Activated T-cell treated with anti-CD3 and anti-CD28 coated beads, Interleukin-2, amount 50 U/mL, for 1 hour (primary cell): ENCODE measurements around the gene SMIM20.
"Not testable (repeated sequence)": the region's sequence is repeated elsewhere in the genome, so short reads cannot be mapped to it uniquely, and the experiment has no call there.

ENCODE experiments used
- DNase-seq: peaks from one replicate; pipeline ENCODE4 v3.0.0-alpha.2; 2020

Gene SMIM20

DNA sequence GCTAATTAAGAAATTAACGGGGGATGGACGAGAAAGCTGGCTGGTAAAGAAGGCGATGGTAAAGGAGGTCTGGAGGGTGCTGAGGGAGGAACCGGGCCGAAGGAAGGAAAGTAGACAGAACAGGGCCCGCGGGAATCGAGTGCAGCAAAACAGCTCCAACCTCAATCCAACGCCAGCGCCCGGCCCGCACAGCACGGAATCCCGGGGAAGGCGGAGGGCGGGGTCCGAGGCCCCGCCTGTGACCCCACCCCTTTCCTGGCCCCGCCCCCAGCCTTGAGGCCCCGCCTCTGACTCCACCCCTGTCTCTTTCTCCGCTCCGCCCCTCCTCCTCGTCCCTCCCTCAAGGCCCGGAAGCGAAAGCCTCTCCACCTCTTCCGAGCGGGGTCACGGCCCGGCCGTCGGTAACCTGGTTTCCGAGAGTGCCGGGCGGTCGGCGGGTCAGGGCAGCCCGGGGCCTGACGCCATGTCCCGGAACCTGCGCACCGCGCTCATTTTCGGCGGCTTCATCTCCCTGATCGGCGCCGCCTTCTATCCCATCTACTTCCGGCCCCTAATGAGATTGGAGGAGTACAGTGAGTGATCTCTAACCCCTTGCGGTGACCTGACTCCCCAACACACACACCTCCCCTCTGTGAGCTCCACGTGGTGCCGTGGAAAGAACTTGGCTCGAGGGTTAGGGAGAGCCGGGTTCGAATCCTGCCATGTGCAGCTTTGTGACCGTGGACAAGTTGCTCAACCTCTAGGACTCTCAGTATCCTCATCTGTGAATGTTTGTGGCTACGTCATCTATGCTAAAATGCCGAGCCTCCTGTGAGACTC is at the start of gene SMIM20:
SMIM20 (plus strand) TSS at position 370 of the 819 bp plus-strand sequence; CDS start at position 464, 94 bp downstream.
- DNase-seq, result peak; percentile 91

DNA sequence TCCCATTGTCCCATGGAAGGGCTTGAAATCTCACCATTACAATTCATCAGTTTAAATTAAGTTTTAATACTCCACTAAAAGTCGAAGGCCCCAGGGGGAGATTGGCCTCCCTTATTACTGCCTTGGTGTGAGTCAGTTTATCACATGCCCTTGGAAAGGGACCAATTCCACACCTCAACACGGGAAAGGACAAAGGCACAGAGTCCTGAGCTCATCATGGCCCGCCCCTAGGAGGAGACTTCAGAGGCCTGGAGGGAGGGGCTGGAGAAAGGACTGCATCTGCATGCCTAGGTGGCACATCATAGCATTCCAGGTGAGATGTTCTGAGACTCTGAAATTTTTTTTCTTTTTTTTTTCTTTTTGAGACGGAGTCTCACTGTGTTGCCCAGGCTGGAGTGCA is 48.4 kb upstream of the SMIM20 start:
- no peak for DNase-seq

DNA sequence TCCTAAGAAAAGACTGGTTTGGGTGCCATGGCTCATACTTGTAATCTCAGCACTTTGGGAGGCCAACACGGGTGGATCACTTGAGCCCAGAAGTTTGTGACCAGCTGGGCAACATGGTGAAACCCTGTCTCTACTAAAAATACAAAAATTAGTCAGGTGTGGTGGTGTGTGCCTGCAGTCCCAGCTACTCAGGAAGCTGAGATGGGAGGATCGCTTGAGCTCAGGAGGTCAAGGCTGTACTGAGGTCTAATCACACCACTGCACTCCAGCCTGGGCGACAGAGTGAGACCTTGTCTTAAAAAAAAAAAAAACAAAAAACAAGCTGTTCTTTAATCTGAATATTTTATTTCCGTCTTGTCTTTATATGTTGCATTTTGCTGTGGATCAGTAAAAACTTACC is 47.6 kb upstream of the SMIM20 start:
- DNase-seq, result not testable (repeated sequence)

DNA sequence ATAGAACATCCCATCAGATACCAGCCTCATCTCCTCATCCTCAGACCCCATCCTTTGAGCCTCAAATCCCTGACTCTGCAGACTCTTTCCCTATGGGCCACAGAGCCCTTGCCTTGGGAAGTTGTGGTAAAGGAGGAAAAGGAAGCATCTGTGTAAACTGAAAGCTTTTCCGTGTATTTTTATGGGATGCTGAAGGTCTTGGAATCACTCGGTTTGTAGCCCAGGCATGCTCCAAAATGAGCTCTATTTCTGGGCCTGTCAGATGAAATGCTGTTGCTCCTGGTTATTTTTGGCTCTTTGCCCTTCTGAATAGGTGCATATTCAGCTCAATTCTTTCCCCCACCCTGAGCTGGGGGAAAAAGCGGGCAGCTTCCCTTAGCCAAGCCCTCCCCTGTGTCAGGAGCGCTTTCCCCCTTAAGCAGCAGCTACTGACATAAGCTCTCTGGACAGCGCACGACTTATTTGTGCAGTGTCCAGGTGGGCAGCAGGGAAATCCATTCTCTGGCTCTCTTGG is 46.2 kb upstream of the SMIM20 start:
- DNase-seq, result no peak

DNA sequence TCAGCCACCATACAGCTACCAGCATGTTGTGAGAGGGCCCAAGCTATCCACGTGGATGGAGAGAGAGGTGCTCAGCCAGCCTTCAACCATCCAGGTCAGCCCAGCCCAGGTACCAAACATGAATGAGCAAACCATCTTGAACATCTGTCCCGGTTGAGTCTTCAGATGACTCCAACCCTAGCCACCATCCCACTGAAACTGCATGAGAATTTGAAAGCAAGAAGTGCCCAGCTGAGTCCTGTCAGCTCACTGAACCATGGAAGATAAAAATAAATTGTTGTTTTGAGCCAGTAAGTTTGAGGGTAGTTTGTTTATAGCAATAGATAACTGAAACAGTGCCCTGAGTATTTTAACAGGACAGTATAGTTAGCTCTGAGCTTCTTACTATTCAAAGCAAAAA is 43.9 kb upstream of the SMIM20 start:
- no peak for DNase-seq

DNA sequence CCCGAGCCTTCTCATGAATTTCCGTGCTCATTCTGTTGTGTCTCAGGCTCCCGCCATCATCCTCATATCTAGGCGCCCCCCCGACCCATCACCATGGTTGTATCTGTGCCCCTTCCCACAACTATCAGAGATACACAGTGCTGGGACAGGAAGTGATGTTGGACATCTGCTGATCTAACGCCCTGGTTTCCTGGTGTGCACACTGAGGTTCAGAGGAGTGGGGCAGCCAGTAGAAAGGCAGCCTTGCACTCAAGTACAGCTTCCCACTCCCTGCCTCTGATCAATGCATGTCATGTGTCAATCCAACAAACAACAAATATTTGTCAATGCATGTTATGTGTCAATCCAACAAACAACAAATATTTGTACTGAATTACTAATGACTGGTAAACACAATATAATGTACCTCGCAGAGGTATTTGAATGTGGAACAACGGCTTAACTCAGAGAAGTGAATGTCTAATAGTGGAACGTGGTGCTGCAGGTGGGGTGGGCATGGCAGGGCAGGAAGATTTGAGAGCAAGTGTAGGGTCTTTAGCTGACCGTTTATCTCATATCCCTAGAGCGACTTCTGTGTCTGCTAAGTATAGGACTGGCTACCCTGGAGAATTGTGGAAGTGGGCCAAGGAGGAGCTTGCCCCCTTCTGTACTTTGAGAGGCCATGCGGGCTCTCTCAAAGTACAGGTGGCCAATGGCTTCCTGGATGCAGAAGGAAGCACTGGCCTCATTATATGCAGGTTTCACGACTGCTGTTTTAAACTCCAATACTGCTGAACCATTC is 41.0 kb upstream of the SMIM20 start:
- no peak for DNase-seq

DNA sequence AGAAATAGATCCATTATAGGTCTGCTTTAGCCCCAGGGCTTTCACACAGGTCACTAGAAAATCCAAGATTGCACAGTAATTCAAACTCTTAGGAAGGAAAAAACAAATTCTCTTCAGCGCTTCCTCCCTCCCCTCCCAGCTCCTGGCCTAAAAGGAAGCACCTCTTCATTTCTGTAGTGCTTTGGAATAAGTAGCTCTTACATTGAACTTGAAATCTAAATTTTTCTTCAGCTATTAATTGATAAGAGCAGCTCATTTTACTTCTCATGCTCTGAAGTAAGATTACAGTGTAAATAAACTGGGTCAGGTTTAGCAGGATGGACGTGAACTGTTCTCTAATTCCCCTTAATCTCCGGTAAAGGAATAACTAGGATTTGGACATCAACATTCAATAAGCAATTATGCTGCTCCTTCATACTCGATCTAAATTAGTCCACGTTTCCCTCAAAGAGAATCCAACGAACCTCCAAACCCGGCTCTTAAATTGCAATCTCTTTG is 40.3 kb upstream of the SMIM20 start:
- no peak for DNase-seq

DNA sequence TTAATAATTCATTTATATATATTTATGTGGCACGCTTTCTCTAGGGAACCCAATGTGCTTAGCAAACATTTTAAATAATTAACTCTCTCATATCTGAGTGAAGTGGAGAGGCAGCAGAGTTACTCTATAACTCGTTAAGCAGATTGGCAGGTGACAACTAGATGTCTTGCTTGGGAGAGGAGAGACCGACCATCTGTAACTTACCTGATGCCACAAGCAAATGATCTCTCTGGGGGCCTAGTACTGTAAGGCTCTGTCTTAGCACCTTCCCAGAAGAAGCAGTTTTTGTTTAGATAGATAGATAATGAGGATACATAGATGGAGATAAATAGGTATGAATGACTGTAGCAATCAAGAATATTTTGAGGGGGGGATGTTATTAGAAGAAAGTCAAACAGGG is 39.4 kb upstream of the SMIM20 start:
- no peak for DNase-seq

DNA sequence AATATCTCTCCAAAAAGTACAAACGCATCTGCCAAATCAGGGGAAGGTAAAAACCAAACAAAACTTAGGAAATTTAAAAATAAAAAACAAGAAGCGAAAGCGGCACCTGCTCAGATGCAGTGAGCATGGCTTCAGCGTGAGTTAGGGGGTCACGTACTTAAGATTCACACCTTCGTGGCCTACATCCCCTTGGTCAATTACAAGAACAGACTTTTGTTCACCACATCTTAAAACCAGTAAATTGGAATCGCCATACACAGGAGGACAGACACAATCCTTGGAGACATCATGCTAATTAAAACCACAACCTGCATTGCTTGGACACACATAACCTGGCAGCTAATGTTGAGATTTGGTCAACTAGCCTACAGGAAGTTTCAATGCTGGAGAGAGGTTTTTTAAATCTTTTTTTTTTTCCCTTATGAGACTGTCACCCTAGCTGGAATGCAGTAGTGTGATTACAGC is 38.7 kb upstream of the SMIM20 start:
- DNase-seq, result no peak

DNA sequence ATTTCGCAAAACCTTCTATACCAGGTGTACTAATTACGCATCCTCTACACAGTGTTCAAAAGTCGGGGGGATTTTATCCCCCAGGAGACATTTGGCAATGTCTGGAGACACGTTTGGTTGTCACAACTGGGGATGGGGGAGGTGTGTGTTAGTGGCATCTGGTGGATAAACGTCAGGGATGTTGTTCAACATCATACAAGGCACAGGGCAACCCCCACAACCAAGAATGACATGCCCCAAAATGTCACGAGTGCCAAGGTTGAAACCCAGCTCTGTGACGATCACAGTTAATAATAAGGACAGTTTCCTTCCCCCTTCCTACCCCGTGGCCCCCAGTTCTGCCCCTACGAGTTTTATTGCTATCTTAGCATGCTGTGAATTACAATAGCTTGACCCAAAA is 35.3 kb upstream of the SMIM20 start:
- no peak for DNase-seq

DNA sequence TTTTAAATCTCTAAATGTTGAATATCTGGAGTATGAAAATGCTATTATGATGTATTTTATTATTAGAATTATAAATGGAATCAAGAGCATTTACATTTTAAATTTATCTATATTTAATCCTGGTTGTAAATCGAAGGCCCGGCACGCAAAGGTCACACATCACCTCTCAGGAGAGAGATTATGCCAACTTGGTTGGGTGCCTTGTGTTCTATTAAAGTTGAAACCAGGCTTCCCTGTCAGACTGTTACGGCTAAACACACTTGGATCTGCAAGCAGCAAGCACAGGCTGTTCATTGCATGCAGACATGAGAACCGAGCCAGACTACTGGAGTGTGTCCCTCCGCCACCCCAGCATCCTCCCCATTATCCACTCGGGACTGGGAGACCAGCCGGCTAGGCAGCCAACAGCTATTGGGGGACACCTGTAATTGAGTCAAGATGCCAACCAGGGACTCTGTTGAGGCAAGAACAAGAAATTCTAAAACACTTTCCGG is 34.9 kb upstream of the SMIM20 start:
- no peak for DNase-seq

DNA sequence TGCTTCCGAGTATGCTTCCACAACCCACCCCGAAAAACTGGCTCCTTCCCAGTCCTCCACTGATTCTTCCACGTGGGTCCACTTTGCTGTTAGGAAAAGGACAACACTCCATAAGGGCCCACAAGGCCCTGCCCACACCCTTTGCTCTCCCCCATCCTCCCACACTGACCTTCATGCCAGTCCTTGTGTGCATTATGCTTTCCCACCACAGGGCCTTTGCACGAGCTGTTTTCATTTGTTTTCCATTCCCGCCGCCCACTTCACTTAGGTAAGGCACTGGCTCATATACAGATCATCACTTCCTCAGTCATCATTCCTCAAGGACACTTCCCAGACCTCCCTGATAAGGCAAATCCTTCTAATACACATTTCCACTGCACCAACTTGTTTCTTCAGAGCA is 34.4 kb upstream of the SMIM20 start:
- DNase-seq, result no peak

DNA sequence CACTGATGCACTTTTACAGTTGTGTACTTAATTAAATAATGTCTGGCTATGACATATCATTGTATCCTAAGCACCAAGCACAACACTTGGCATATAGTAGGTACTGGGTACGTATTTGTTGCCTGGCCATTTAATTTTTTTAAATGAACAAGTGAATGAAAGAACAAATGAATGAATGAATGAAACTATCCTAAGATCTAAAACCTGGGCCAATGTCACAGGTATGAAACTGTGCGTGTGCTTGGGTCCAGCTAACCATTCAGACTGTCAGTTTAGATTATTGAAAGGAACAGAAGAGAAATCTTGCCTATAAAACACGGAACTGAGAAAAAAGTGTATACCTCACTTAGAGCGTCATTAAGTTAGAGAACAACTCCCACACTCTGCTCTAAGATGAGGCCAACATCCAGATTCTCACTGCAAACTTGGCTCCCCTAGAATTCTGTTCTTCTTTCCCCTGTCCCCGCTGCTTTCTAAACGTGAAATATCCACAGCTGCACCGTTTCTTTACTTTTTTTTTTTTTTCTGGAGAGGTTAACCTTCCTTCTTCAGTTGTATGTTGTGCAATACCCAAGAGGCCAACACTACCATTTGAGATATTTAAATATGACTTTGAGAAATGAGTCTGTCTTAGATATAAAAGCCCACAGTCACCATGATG is 33.9 kb upstream of the SMIM20 start:
- DNase-seq, result no peak

DNA sequence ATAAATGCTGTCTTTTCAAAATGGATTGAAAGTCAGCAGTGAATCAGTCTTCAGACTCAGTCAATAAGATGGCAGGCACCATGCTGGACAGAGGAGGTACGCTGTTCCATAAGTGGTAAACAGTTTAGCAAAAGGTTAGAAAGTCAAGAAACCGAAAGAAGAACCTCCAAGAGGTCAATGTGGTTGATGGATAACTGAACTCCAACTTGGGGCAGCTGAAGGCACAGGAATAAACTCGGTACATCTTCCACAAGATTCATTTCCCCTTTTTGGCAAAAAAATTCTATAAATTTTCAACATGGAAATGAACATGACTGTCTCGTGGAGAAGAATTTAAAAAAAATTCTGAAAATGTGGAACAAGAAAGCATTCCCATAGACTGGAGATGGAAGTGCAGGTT is 32.8 kb upstream of the SMIM20 start:
- DNase-seq, result no peak

DNA sequence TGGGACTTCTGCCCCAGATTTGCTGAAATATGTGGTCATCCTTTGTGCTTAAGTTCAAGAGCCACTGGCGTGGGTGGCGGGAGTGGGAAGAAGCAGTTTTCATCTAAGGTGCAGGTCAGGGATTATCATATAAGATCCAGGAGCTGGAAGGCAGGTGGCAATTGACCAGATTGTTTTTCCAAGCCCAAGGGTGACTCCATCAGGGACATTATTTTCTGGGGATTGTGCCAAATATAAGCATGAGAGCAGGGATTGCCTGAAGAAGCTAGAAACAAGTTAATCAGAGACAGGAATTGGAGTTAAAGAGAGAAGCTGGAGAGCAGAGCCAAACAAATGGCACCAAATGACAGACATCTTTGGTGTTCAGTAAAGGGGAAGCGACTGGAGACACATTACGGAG is 31.8 kb upstream of the SMIM20 start:
- DNase-seq, result no peak

DNA sequence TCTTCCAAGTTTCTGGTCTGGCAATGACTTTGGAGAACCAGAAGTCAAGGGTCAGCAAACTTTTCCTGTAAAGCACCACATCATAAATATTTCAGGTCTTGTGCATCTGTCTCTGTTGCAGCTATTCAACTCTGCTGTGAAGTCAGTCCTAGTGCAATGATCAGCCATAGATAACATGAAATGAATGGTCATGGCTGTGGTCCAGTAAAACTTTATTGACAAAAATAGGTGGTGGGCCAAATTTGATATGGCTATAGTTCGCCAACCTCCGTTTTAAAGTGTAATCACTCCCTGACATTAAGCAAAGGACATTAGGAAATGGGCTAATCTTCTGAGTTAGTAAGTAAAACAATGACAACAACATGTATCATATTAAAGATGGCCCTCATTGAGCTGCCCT is 30.5 kb upstream of the SMIM20 start:
- DNase-seq, result no peak

DNA sequence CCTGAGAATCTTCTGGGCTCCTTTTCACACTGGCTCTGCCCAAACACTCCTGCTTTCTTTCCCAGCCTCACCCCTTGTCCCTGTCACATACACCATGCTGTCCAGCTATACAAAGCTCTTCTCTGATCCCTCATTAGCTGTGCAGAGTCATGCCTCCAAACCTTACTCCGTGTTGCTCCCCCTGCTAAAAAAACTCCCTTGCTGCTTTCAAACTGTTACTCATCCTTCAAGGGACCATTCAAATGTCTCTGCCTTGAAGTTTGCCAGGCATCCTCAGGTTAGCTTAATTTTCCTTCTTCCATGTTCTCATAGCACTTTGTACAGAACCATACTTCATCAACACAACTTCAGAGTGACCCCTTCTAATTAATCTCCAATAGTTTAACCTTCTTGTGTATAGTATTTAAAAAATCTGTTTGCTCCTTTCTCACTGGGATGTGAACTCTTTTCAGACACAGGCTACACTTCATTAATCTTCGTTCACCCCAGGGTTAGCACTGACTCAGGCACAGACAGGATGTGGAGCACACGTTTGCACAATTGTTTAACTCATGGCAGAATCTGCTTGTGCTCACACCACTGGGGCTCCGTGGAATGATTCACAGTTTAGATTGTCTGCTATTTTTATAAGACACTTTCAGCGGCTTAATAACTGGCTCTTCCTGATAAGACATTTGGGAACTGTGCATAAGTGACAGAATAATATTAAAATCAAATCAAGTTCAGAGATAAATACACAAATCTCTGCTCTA is 29.8 kb upstream of the SMIM20 start:
- no peak for DNase-seq

DNA sequence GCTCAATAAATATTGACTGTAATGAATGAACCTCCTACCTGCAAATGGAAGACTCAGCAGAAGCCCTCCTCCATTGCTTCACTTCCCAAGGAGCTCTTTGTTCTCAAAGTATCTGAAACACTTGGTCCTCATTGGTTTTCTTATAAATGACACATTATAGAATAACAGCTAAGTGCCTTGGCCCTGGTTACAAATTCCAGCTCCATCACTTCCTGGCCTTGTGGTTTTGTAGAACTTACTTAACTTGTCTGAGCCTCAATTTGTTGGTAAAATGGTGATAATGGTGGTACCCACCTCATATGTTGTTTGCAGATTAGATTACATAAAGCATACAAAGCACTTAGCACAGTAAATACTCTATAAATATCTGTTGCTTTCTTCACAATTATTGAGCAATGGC is 25.2 kb upstream of the SMIM20 start:
- no peak for DNase-seq

DNA sequence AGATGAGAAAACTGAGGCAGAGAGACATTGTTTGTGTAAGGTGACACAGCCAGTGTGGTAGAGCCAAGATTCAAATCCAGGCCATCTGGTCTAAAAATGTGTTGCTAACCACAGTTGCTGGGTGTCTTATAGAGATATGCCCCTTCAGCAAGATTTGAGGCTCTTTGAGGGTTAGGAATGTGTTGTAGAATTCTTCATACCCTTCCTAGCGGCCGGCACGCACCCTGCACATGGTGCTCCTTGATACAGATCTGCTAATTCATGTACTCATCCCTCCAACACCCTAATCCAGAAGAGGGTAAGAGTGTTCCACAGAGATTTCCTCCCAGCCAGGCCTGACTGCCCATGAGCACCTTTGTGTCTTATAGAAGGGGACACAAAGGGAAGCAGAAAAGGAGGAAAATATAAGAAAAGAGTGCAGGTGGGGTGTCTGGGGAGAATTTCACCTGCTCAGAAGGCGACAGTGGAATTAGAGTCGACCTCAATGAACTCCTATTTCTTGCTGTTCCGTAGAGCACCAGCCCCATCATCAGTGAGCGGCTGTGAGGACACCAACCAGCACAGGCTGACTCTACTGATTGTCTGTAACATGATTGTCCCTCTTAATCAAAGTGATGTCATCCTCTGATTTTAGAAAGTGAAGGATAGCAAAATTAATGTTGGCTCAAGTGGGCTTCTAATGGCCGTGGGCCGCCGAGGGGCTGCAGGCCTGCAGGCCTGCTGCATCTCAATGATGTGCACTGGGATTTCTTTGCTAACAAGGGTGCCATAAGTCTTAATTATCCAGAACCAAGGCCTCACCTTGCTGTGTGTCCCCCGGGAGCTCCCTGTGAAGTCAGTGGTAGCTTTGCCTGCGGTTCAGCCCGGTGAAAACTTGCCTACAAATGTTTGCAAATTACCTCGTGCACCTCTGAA is 24.2 kb upstream of the SMIM20 start:
- no peak for DNase-seq

DNA sequence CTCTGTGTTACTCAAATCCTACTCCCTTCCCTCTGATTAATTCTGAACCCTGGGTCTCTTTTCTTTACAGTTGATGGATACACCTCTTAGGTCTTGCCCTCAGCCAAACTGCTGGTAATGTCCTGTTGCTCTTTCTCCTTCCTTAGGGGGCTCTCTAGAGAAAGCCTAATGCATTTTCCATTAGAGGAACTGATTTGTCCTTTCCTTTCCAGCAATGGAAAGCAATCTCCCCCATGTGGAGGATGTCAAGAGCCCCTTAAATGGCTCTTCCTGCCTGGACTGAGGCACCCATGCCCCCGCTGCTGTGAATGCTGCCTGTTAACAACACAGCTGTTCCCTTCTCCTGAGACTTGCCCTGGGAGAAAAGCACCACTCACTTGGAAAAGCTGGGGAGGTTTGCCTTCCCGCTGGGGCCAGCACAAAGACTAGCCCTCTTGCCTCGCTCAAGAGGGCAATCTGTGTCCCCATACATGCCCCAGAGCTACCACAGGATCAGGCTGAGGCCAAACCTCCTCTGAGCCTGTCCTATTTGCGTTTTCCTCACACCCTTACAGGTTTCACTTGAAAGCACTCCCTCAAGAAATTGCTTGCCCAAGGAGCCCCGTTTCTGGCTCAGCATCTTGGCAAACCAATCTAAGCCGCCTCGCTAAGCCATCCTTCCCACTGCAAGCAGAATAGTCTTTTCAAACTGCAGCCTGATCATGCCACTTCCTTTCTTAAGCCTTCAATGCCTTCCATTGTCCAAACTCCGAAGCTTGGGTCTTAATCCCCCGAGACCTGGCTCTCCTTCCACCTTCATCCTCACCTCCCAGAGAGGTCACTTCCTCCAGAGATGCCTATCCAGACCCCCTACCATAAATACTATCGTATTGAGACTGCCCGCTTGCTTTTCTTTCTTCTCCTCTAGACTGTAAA is 23.2 kb upstream of the SMIM20 start:
- DNase-seq, result no peak
